Glutamatergic neuron (in vitro differentiated cells): Measurements from ENCODE around the gene MED9. TPM values are rescaled to one million over a fixed set of nuclear protein-coding genes. Genes with fewer than 3 reads are reported as not detected.

ENCODE experiments used
- DNase-seq: peaks from one replicate; pipeline ENCODE4 v3.0.0; 2022
- H3K27ac Mint-ChIP-seq: one replicate; pipeline ENCODE4 v1.8.0; 2020; ENCODE audit warnings: mild to moderate bottlenecking, mixed read lengths, inconsistent platforms; ENCODE audit not compliant: unreplicated experiment
- H3K27me3 Mint-ChIP-seq: one replicate; pipeline ENCODE4 v1.8.0; 2020; ENCODE audit warnings: mild to moderate bottlenecking, moderate library complexity, mixed read lengths, inconsistent platforms; ENCODE audit not compliant: unreplicated experiment
- H3K36me3 Mint-ChIP-seq: one replicate; pipeline ENCODE4 v1.8.0; 2020; ENCODE audit warnings: mild to moderate bottlenecking, mixed read lengths, inconsistent platforms; ENCODE audit not compliant: unreplicated experiment
- H3K4me1 Mint-ChIP-seq: one replicate; pipeline ENCODE4 v1.8.0; 2020; ENCODE audit warnings: mild to moderate bottlenecking, low read depth, mixed read lengths, inconsistent platforms; ENCODE audit not compliant: unreplicated experiment
- H3K4me3 Mint-ChIP-seq: one replicate; pipeline ENCODE4 v1.8.0; 2020; ENCODE audit warnings: mild to moderate bottlenecking, mixed read lengths, inconsistent platforms; ENCODE audit not compliant: unreplicated experiment
- H3K9me3 Mint-ChIP-seq: one replicate; pipeline ENCODE4 v1.8.0; 2020; ENCODE audit warnings: mild to moderate bottlenecking, moderate library complexity, mixed read lengths, inconsistent platforms; ENCODE audit not compliant: unreplicated experiment
- CTCF ChIP-seq: fragments of 200-600 bp; sonication (generic); IDR thresholded peaks from one replicate; pipeline ENCODE4 v1.5.0; 2021; ENCODE audit not compliant: partially characterized antibody, unreplicated experiment
- total RNA-seq: library from RNA; stranded (reverse); fragmentation: NEBNext Ultra II Directional; extraction: Animal tissue kit (Norgen Biotek cat#: 25700); gene quantifications from one replicate; pipeline ENCODE4 v1.2.1, GENCODE V29; 2021; ENCODE audit not compliant: unreplicated experiment

Gene MED9
- total RNA-seq, 1 donor from 2014 or later, result 23.2 TPM

GRCh38 chr17:17528696-17529652 lies 52.2 kb downstream of the MED9 start:
- H3K27ac Mint-ChIP-seq, result no peak overlapping the region

GRCh38 chr17:17531156-17531555 lies 54.4 kb downstream of the MED9 start:
- TF ChIP-seq CTCF, result no peak
- peaks cover 5% of the 10 kb centered on the region for H3K27me3 Mint-ChIP-seq
- peak overlapping the region; percentile 42 for H3K4me3 Mint-ChIP-seq
- no peaks in the 10 kb centered on the region for H3K36me3 Mint-ChIP-seq
- peak overlapping the region; percentile 94 for H3K27ac Mint-ChIP-seq
- H3K4me1 Mint-ChIP-seq, result peaks cover 11% of the 10 kb centered on the region
- peaks cover 2% of the 10 kb centered on the region for H3K9me3 Mint-ChIP-seq
- DNase-seq, result no peak

More at GRCh38 chr17:17528696-17529652, 52.2 kb downstream of the MED9 start:
- Mint-ChIP-seq H3K4me1 (peaks cover 17% of the 10 kb centered on the region), H3K27me3 (peaks cover 2% of the 10 kb centered on the region), H3K36me3 (no peaks in the 10 kb centered on the region), H3K4me3 (no peak overlapping the region), H3K9me3 (peaks cover 2% of the 10 kb centered on the region)
- no peak for TF ChIP-seq CTCF
- DNase-seq, result no peak

GRCh38 chr17:17532991-17533390 lies 56.2 kb downstream of the MED9 start:
- no peak for TF ChIP-seq CTCF
- no peak overlapping the region for H3K4me3 Mint-ChIP-seq

GRCh38 chr17:17533901-17534441 lies 57.2 kb downstream of the MED9 start:
- H3K27me3 Mint-ChIP-seq, result peaks cover 5% of the 10 kb centered on the region
- H3K4me1 Mint-ChIP-seq, result peaks cover 13% of the 10 kb centered on the region
- peak overlapping the region; percentile 52 for H3K27ac Mint-ChIP-seq
- H3K9me3 Mint-ChIP-seq, result peaks cover 5% of the 10 kb centered on the region
- no peak for DNase-seq
- no peaks in the 10 kb centered on the region for H3K36me3 Mint-ChIP-seq
- no peak for TF ChIP-seq CTCF
- no peak overlapping the region for H3K4me3 Mint-ChIP-seq

More at GRCh38 chr17:17532991-17533390, 56.2 kb downstream of the MED9 start:
- H3K4me1 Mint-ChIP-seq, result peaks cover 14% of the 10 kb centered on the region
- peaks cover 5% of the 10 kb centered on the region for H3K27me3 Mint-ChIP-seq
- DNase-seq, result no peak
- no peak overlapping the region for H3K27ac Mint-ChIP-seq
- peaks cover 2% of the 10 kb centered on the region for H3K9me3 Mint-ChIP-seq
- no peaks in the 10 kb centered on the region for H3K36me3 Mint-ChIP-seq

GRCh38 chr17:17535957-17536356 lies 59.2 kb downstream of the MED9 start:
- TF ChIP-seq CTCF, result no peak
- H3K27ac Mint-ChIP-seq, result no peak overlapping the region
- H3K4me1 Mint-ChIP-seq, result peaks cover 9% of the 10 kb centered on the region
- no peak for DNase-seq
- H3K4me3 Mint-ChIP-seq, result no peak overlapping the region
- peaks cover 4% of the 10 kb centered on the region for H3K9me3 Mint-ChIP-seq
- peaks cover 11% of the 10 kb centered on the region for H3K27me3 Mint-ChIP-seq
- no peaks in the 10 kb centered on the region for H3K36me3 Mint-ChIP-seq
